K562 (cell line): Measurements from ENCODE around the gene PITPNM3. TPM values are rescaled to one million over a fixed set of nuclear protein-coding genes. Genes with fewer than 3 reads are reported as not detected.

Experiments used
- ATAC-seq: fragments of 200-7000 bp; cut with Tn5 transposase; 3 replicates; pipeline ENCODE4 v1.9.1; 2020; ENCODE audit warnings: moderate library complexity
- BruUV-seq: library from RNA; stranded (reverse); fragments of 400-500 nt; replicated peaks from 2 replicates; lab custom pipeline; 2021; lab: Mats Ljungman, UMichigan
- CTCF ChIA-PET: fragments of 300-600 bp; formaldehyde crosslinking; extraction: SDS; loops from one replicate; lab custom pipeline; 2021; ENCODE audit warnings: low intra/inter-chr PET ratio; lab: Yijun Ruan, JAX
- POLR2A ChIA-PET: fragments of 300-600, 350-650 bp; sonication (Branson Sonifier 250); formaldehyde crosslinking; extraction: SDS; loops from one replicate; lab custom pipeline; 2021; ENCODE audit warnings: antibody characterized with exemption, inconsistent platforms; lab: Yijun Ruan, JAX
- DNase-seq, 4 experiments: peaks; one replicate each; pipeline versions ENCODE4 v3.0.0 to v3.0.0-alpha.2; 2011 to 2018; ENCODE audit warnings: low spot score in 3 of 4, mixed read lengths in 3 of 4; ENCODE audit errors: extremely low read depth in 1 of 4
- FAIRE-seq: peaks from 2 replicates; lab custom pipeline; 2011; peaks lifted over from hg19 to GRCh38; lab: Jason Lieb, UNC
- H2AFZ ChIP-seq: 2 replicates; pipeline ENCODE4 v1.6.0; 2011; ENCODE audit warnings: low read depth, low read length, control low read depth, inconsistent platforms
- H3K27ac ChIP-seq: fragments of 200-600 bp; 3 replicates; pipeline ENCODE4 v1.8.0; 2011; ENCODE audit warnings: low read depth, mild to moderate bottlenecking, control low read depth, inconsistent platforms, low read length, moderate library complexity, mixed read lengths; ENCODE audit errors: extremely low read depth
- H3K27me3 ChIP-seq, 2 experiments: fragments of 300-600 bp in 1 of 2; 2 replicates in 1 of 2; 3 replicates in 1 of 2; pipeline versions ENCODE4 v1.6.0 to v1.8.0; 2011; ENCODE audit warnings: inconsistent platforms in 2 of 2, low read length in 2 of 2, mild to moderate bottlenecking in 1 of 2, mixed read lengths in 1 of 2, moderate library complexity in 1 of 2; ENCODE audit not compliant: control insufficient read depth in 2 of 2, insufficient read depth in 2 of 2
- H3K36me3 ChIP-seq: fragments of 300-600 bp; 3 replicates; pipeline ENCODE4 v1.8.0; 2011; ENCODE audit warnings: mild to moderate bottlenecking, low read length, inconsistent platforms; ENCODE audit not compliant: control insufficient read depth, insufficient read depth
- H3K4me1 ChIP-seq, 2 experiments: fragments of 200-600 bp in 1 of 2; replicated peaks in 1 of 2; 2 replicates in 1 of 2; 3 replicates in 1 of 2; pipeline versions ENCODE4 v1.5.1 to v1.8.0; 2011; ENCODE audit warnings: inconsistent platforms in 2 of 2, low read length in 2 of 2, mild to moderate bottlenecking in 1 of 2, mixed read lengths in 1 of 2, moderate library complexity in 1 of 2; ENCODE audit not compliant: control insufficient read depth in 2 of 2, insufficient read depth in 2 of 2
- H3K4me2 ChIP-seq: 2 replicates; pipeline ENCODE4 v1.6.1; 2011; ENCODE audit warnings: low read length, control low read depth, inconsistent platforms, mixed read lengths; ENCODE audit not compliant: insufficient read depth
- H3K4me3 ChIP-seq: fragments of 200-600 bp; sonication (generic), shearing (Covaris generic); 2 replicates; pipeline ENCODE4 v1.5.1; 2016; ENCODE audit warnings: control low read depth, inconsistent platforms
- H3K79me2 ChIP-seq: fragments of 200-600 bp; 3 replicates; pipeline ENCODE4 v1.8.0; 2011; ENCODE audit warnings: low read length, inconsistent platforms; ENCODE audit not compliant: control insufficient read depth, insufficient read depth
- H3K9ac ChIP-seq, 2 experiments: 2 replicates each; pipeline versions ENCODE4 v1.6.0 to v1.6.1; 2011; ENCODE audit warnings: low read depth in 2 of 2, low read length in 2 of 2, control low read depth in 1 of 2, inconsistent platforms in 1 of 2, mild to moderate bottlenecking in 1 of 2, mixed read lengths in 1 of 2; ENCODE audit not compliant: insufficient read depth in 1 of 2
- H3K9me1 ChIP-seq: one replicate; pipeline ENCODE4 v1.6.0; 2011; ENCODE audit warnings: inconsistent platforms, mild to moderate bottlenecking, low read length, moderate library complexity; ENCODE audit not compliant: control insufficient read depth, insufficient read depth
- H3K9me3 ChIP-seq: replicated peaks from 2 replicates; pipeline ENCODE4 v1.5.1; 2011; ENCODE audit warnings: low read depth, low read length, inconsistent platforms; ENCODE audit not compliant: control insufficient read depth, insufficient read depth
- H4K20me1 ChIP-seq: replicated peaks from 2 replicates; pipeline ENCODE4 v1.6.1; 2011; ENCODE audit warnings: low read length, inconsistent platforms, mixed read lengths; ENCODE audit not compliant: control insufficient read depth, insufficient read depth
- FOS ChIP-seq: IDR thresholded peaks from 3 replicates; pipeline ENCODE4 v1.6.1; 2011; ENCODE audit not compliant: insufficient read length; ENCODE audit errors: extremely low read depth
- MTA2 ChIP-seq: fragments of 450-650 bp; IDR thresholded peaks from 2 replicates; pipeline ENCODE4 v1.6.1; 2016; ENCODE audit warnings: low read depth
- NR2C1 ChIP-seq, 2 experiments: fragments of 450-650 bp; IDR thresholded peaks; 2 replicates each; pipeline ENCODE4 v1.6.1; 2017; ENCODE audit warnings: mild to moderate bottlenecking in 2 of 2, antibody characterized with exemption in 1 of 2, inconsistent platforms in 1 of 2, missing compliant biosample characterization in 1 of 2, missing genetic modification characterization in 1 of 2
- PPARD ChIP-seq: fragments of 250-450 bp; sonication (Bioruptor Pico); IDR thresholded peaks from 2 replicates; pipeline ENCODE4 v1.8.0; 2022; ENCODE audit warnings: inconsistent platforms, mild to moderate bottlenecking, moderate library complexity
- RBM25 ChIP-seq: fragments of 200-400 bp; formaldehyde crosslinking; IDR thresholded peaks from 2 replicates; pipeline ENCODE4 v1.6.1; 2018; ENCODE audit warnings: low read length, low read depth, moderate library complexity; ENCODE audit not compliant: severe bottlenecking
- RNF2 ChIP-seq: sonication (generic); IDR thresholded peaks from 2 replicates; pipeline ENCODE4 v1.6.1; 2016
- SNIP1 ChIP-seq: fragments of 450-650 bp; IDR thresholded peaks from 2 replicates; pipeline ENCODE4 v1.7.1; 2017; ENCODE audit warnings: low read depth, mild to moderate bottlenecking
- TOE1 ChIP-seq, 2 experiments: fragments of 450-650 bp in 1 of 2; sonication (generic) in 1 of 2; formaldehyde crosslinking in 1 of 2; IDR thresholded peaks; 2 replicates each; pipeline versions ENCODE4 v1.7.1 to v1.8.0; 2016 to 2022; ENCODE audit warnings: borderline replicate concordance in 2 of 2, mild to moderate bottlenecking in 2 of 2, antibody characterized with exemption in 1 of 2, inconsistent platforms in 1 of 2, low read depth in 1 of 2, missing genetic modification reagents in 1 of 2, moderate library complexity in 1 of 2
- TRIM24 ChIP-seq, 2 experiments: fragments of 450-650 bp; IDR thresholded peaks; 2 replicates each; pipeline ENCODE4 v1.6.1; 2016
- ZNF134 ChIP-seq: fragments of 250-450 bp; sonication (Bioruptor Pico); conservative IDR thresholded peaks from 2 replicates; pipeline ENCODE4 v1.4.0; 2020
- ZNF140 ChIP-seq: fragments of 250-450 bp; sonication (Bioruptor Pico); IDR thresholded peaks from 2 replicates; pipeline ENCODE4 v1.8.0; 2021; ENCODE audit warnings: moderate library complexity, mild to moderate bottlenecking, inconsistent platforms
- WGBS: fragments of 100-300 bp; shearing (Covaris generic); methylation state at CpG from one replicate; pipeline ENCODE4 v1.1.6; 2016; ENCODE audit warnings: low coverage, mixed read lengths; ENCODE audit not compliant: insufficient coverage; ENCODE audit errors: missing lambda C conversion rate; 5-methylcytosine and 5-hydroxymethylcytosine counted together
- in situ Hi-C: fragments of 300-500 bp; cut with MboI; formaldehyde crosslinking; loops from 4 replicates; pipeline ENCODE4 v1.15.0; 2018; ENCODE audit warnings: inconsistent platforms, mixed read lengths
- intact Hi-C: fragments of 100-400 bp; cut with micrococcal nuclease; formaldehyde crosslinking; loops from 2 replicates; pipeline ENCODE4 v1.14.2; 2022
- polyA plus RNA-seq, 8 experiments: library from polyadenylated mRNA; depleted of rRNA in 4 of 8; stranded (reverse) in 5 of 8; unstranded in 3 of 8; fragments of >200 nt; fragmentation: Nextera tagmentation in 2 of 8; fragmentation: Illumina TruSeq in 1 of 8; extraction: Ambion mirVana in 2 of 8; extraction: Trizol in 1 of 8; gene quantifications; 2 replicates each; pipeline versions ENCODE4 v1.2.1 to v1.2.3, GENCODE V29; 2011 to 2014; ENCODE audit warnings: inconsistent platforms in 1 of 8, missing spikeins in 1 of 8
- total RNA-seq, 7 experiments: library from RNA; depleted of rRNA in 6 of 7; stranded (reverse); fragments of >200 nt in 6 of 7; fragmentation: Illumina TruSeq in 2 of 7; extraction: Trizol in 2 of 7; gene quantifications; 2 replicates each; pipeline versions ENCODE4 v1.2.1 to v1.2.3, GENCODE V29; 2011 to 2021; ENCODE audit warnings: low replicate concordance in 1 of 7
- TF ChIP-seq, protein P1 (sequence below): fragments of 450-650 bp; formaldehyde crosslinking; IDR thresholded peaks from 2 replicates; pipeline ENCODE4 v1.4.0; 2020; ENCODE audit warnings: mild to moderate bottlenecking, mixed read lengths

PITPNM3 gene
- total and polyA plus RNA-seq, 9 of the 15 experiments (the other 6 are each of a cell fraction or from before 2014, with no cell fraction given): 0.14 to 0.38 (median 0.22) TPM; not detected in 2

DNA sequence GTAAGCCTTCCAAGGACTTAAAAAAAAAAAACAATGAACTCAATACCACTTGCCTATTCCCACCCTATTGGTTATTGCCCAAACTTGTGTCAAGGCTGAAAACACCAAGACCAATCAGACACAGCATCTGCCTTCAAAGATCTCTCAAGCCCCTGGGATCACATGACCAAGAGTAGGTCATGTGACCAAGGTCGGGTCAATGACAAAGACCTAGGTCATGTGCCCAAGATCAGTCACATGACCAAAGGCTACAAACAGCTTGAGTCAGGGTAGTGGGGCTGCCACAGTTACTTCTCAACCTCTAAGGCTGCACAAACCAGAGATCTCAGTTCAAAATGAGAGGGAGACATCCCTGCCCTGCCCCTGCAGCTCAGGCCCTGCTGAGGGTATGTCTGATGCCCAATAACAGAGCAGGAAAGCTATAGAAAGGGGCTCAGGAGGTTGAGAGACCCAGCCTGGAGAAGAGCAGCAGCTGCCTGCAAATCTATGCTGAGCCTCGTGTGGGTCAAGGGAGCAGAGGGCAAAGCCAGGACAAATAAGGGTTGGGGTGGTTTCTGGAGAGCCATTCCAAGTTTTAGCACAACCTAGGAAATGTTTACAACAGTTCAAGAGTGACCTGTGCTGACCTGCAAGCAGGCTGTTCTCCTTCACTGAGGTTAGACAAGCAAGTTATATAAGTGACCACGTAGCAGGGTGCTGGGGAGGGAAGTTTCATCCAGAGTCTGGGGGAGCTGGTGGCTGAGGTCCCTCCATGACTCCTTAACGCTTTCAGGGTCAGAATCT lies 63.3 kb downstream of the PITPNM3 start:
- in situ Hi-C loops (no loop called here), intact Hi-C loops (no loop called here)
- Histone ChIP-seq H3K4me3 (no peak overlapping the region), H4K20me1 (no peaks in the 10 kb centered on the region), H3K27ac (no peak overlapping the region), H3K79me2 (no peaks in the 10 kb centered on the region), H3K36me3 (no peaks in the 10 kb centered on the region), H3K9me3 (no peaks in the 10 kb centered on the region), H3K9me1 (no peaks in the 10 kb centered on the region), H3K4me2 (no peak overlapping the region), H3K9ac (no peak overlapping the region), H3K4me1 (no peaks in the 10 kb centered on the region), H3K27me3 (peaks cover 0 to 26% of the 10 kb centered on the region in 2 experiments; a peak in 4 of 5 replicates), H2AFZ (0 out of 2 replicates have a peak overlapping the region, but pooled peaks have one; percentile 24)
- peak in 2 of 4 experiments; percentile 22 to 40 for DNase-seq
- FAIRE-seq: no peak
- ATAC-seq: no peak
- POLR2A ChIA-PET: interaction anchor here (0.7 kb wide), 1 partner anchor 15 kb away, joined by 4 read pairs; no protein-coding TSS in a partner anchor
- CTCF ChIA-PET: no interaction called here
- 7% methylated on average over 3 of the region's 4 CpGs for WGBS
- BruUV-seq: no TSS peak
- TF ChIP-seq TRIM24 (IDR thresholded peaks at IDR 0.05) (0 out of 4 replicates have a peak, but pooled peaks of 1 of the 2 experiments have one; percentile 17), ZNF134 (CRISPR knock-in tag) (no peak), RNF2 (no peak), TOE1 (IDR thresholded peaks at IDR 0.05; ENCODE audit: borderline replicate concordance) (peak; percentile 91), TOE1 (CRISPR knock-in tag; IDR thresholded peaks at IDR 0.05; ENCODE audit: borderline replicate concordance, low read depth) (no peak), SNIP1 (no peak), NR2C1 (IDR thresholded peaks at IDR 0.05) (peak; percentile 39; the same call in 1 of the 2 replicates), NR2C1 (tag; IDR thresholded peaks at IDR 0.05) (peak; percentile 68), FOS (peak; percentile 24), RBM25 (no peak), PPARD (CRISPR knock-in tag) (no peak), ZNF140 (CRISPR knock-in tag) (no peak), MTA2 (no peak)
- TF ChIP-seq, protein P1, sequence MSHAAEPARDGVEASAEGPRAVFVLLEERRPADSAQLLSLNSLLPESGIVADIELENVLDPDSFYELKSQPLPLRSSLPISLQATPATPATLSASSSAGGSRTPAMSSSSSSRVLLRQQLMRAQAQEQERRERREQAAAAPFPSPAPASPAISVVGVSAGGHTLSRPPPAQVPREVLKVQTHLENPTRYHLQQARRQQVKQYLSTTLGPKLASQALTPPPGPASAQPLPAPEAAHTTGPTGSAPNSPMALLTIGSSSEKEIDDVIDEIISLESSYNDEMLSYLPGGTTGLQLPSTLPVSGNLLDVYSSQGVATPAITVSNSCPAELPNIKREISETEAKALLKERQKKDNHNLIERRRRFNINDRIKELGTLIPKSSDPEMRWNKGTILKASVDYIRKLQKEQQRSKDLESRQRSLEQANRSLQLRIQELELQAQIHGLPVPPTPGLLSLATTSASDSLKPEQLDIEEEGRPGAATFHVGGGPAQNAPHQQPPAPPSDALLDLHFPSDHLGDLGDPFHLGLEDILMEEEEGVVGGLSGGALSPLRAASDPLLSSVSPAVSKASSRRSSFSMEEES (CRISPR knock-in tag): peak; percentile 96
